Bronchial epithelial cell (primary cell): ENCODE data around the gene GPR101. TPM values are rescaled to one million over a fixed set of nuclear protein-coding genes. Genes with fewer than 3 reads are reported as not detected.
A peak's percentile ranks its signal among the peaks of the same experiment; 100 is the strongest.

Source experiments
- DNase-seq: peaks from one replicate; pipeline ENCODE4 v3.0.0-alpha.2; 2010; ENCODE audit warnings: low read depth
- FAIRE-seq: peaks from 2 replicates; lab custom pipeline; 2011; peaks lifted over from hg19 to GRCh38; lab: Jason Lieb, UNC
- H3K27me3 ChIP-seq: 2 replicates; pipeline ENCODE4 v1.5.1; 2011; ENCODE audit warnings: low read length; ENCODE audit not compliant: control insufficient read depth, insufficient read depth
- H3K36me3 ChIP-seq: 2 replicates; pipeline ENCODE4 v1.5.1; 2011; ENCODE audit warnings: low read length; ENCODE audit not compliant: control insufficient read depth, insufficient read depth
- H3K4me3 ChIP-seq: 2 replicates; pipeline ENCODE4 v1.5.1; 2011; ENCODE audit warnings: mild to moderate bottlenecking, low read depth, low read length, control low read depth
- CTCF ChIP-seq: IDR thresholded peaks from 2 replicates; pipeline ENCODE4 v1.5.1; 2011; ENCODE audit warnings: mild to moderate bottlenecking, moderate library complexity, low read length, control low read depth, inconsistent platforms; ENCODE audit not compliant: insufficient read depth, severe bottlenecking
- total RNA-seq: library from RNA; depleted of rRNA; stranded (reverse); fragments of >200 nt; gene quantifications from 2 replicates; pipeline ENCODE4 v1.2.1, GENCODE V29; 2014

Gene GPR101
- total RNA-seq, 1 donor from 2014 or later, result not detected

- no peak for TF ChIP-seq CTCF
- DNase-seq, result no peak
- no peak for FAIRE-seq
- Histone ChIP-seq H3K27me3 (no peaks in the 10 kb centered on the region), H3K4me3 (no peak overlapping the region), H3K36me3 (no peaks in the 10 kb centered on the region)
Measured at GRCh38 chrX:137043736-137044135, 9.9 kb upstream of the GPR101 start.

DNA sequence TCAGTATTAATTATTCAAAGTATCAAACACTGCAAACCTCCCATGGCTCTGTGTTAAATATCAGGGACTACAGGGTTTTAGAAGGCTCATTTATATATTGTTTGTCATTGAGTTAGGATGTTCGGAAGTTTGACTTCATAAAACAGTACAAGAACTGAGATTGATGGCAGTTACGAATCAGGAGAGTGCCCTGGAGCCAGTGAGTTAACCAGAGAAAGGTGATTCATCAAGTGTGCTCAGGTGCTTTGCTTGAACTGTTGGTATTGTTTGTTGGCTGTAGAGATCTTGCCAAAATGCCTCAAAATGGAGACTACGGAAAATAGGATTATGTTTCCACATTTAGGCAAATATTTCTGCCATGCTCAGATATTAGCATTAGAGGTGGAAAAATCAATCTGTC is 7.5 kb upstream of the GPR101 start:
- FAIRE-seq, result no peak
- peak; percentile 10 for DNase-seq
- H3K27me3 ChIP-seq, result peaks cover under 1% of the 10 kb centered on the region
- no peak for TF ChIP-seq CTCF
- H3K36me3 ChIP-seq, result no peaks in the 10 kb centered on the region
- no peak overlapping the region for H3K4me3 ChIP-seq

GRCh38 chrX:137040113-137040794 is 6.5 kb upstream of the GPR101 start:
- no peak for TF ChIP-seq CTCF
- H3K4me3 ChIP-seq, result no peak overlapping the region
- FAIRE-seq, result no peak
- H3K36me3 ChIP-seq, result no peaks in the 10 kb centered on the region
- H3K27me3 ChIP-seq, result peaks cover 3% of the 10 kb centered on the region
- DNase-seq, result no peak

- TF ChIP-seq CTCF, result no peak
- Histone ChIP-seq H3K4me3 (no peak overlapping the region), H3K36me3 (no peaks in the 10 kb centered on the region), H3K27me3 (peaks cover 28% of the 10 kb centered on the region)
- FAIRE-seq (no peak), DNase-seq (no peak)
Measured at GRCh38 chrX:137034508-137034872, 695 bp upstream of the GPR101 start.

DNA sequence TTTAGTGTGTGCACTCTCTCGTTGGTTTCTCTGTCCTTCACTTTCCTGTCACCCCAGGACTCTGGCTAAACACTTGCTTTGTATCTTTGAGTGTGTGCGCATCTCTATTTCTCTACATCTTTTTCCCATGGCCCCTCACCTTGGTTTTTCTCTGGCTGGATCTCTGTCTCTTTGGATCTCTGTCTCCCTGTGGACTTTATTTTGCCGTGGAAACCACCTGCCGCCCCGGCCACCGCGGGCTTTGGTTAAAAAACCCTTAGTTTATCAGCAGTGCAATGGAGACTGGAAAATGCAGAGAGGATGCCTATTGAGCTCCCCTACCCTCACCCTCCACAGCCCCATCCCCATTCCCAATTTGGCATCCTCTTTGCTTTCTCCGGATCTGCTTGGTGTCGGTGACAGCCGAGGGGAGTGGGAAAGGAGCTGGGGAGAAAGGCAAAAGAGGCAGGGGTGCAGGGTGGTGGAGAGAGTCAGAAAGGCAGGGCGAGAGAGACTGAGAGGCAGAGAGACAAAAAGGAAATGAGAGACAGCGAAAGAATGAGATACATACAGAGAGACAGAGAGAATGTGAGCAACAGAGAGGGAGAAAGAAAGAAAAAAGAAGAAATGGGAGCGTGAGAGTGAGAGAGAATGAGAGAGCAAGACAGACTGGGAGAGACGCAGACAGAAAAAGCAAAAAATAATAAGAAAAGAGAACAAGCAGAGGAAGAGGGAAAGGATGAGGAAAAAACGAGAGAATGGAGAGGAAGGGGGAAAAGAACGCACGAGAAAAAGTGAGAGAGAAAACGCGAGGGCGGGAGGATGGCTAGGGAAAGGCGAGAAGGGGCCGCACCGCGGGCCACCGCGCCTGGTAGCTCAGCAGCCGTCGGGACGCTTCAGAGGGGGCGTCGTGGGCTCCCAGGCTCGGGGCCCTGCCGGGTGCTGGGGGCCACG is 688 bp downstream of the GPR101 start:
- DNase-seq (no peak), FAIRE-seq (no peak)
- Histone ChIP-seq H3K36me3 (no peaks in the 10 kb centered on the region), H3K27me3 (peaks cover 28% of the 10 kb centered on the region), H3K4me3 (no peak overlapping the region)
- TF ChIP-seq CTCF, result no peak
